Retinal pigment epithelial cell (primary cell): ENCODE results near the gene DUSP28.
"Not testable (repeated sequence)": the region's sequence is repeated elsewhere in the genome, so short reads cannot be mapped to it uniquely, and the experiment has no call there.

Experiments
- DNase-seq: peaks from one replicate; pipeline ENCODE4 v3.0.0-alpha.2; 2010; ENCODE audit warnings: low read depth
- H3K4me3 ChIP-seq: 2 replicates; pipeline ENCODE4 v1.5.1; 2011; ENCODE audit warnings: mild to moderate bottlenecking, low read length, control low read depth, moderate library complexity
- CTCF ChIP-seq: conservative IDR thresholded peaks from 2 replicates; pipeline ENCODE4 v1.5.1; 2011; ENCODE audit warnings: low read depth, low read length, control low read depth, inconsistent platforms

The DUSP28 gene

GRCh38 chr2:240514631-240515030 lies 45.5 kb upstream of the DUSP28 start:
- no peak for TF ChIP-seq CTCF
- no peak overlapping the region for H3K4me3 ChIP-seq
- DNase-seq: no peak

GRCh38 chr2:240517342-240517741 lies 42.8 kb upstream of the DUSP28 start:
- no peak for DNase-seq
- no peak for TF ChIP-seq CTCF
- no peak overlapping the region for H3K4me3 ChIP-seq

- no peak overlapping the region for H3K4me3 ChIP-seq
- no peak for DNase-seq
- TF ChIP-seq CTCF: no peak
Observed at GRCh38 chr2:240518981-240519380, 41.2 kb upstream of the DUSP28 start.

- no peak for DNase-seq
- no peak for TF ChIP-seq CTCF
- H3K4me3 ChIP-seq: peak overlapping the region; percentile 22
Observed at GRCh38 chr2:240519396-240520129, 40.6 kb upstream of the DUSP28 start.

GRCh38 chr2:240520130-240520973 lies 39.8 kb upstream of the DUSP28 start:
- no peak for DNase-seq
- no peak for TF ChIP-seq CTCF
- H3K4me3 ChIP-seq: peak overlapping the region; percentile 22

- DNase-seq: no peak
- TF ChIP-seq CTCF: no peak
- H3K4me3 ChIP-seq: no peak overlapping the region
Observed at GRCh38 chr2:240520974-240521350, 39.2 kb upstream of the DUSP28 start.

- DNase-seq, H3K4me3 ChIP-seq: not testable (repeated sequence)
Observed at GRCh38 chr2:240521885-240522284, 38.3 kb upstream of the DUSP28 start.
